BJ (cell line): ENCODE results near the gene COMMD4. TPM values are rescaled to one million over a fixed set of nuclear protein-coding genes. Genes with fewer than 3 reads are reported as not detected.
"Not testable (repeated sequence)": the region's sequence is repeated elsewhere in the genome, so short reads cannot be mapped to it uniquely, and the experiment has no call there.

Experiments
- CTCF ChIA-PET: fragments of 350-600 bp; formaldehyde crosslinking; extraction: SDS; loops from one replicate; lab custom pipeline; 2021; ENCODE audit warnings: antibody characterized with exemption, inconsistent platforms; lab: Yijun Ruan, JAX
- POLR2A ChIA-PET: fragments of 300-600 bp; sonication (Branson Sonifier 250); formaldehyde crosslinking; extraction: SDS; loops from one replicate; lab custom pipeline; 2021; ENCODE audit warnings: antibody characterized with exemption; lab: Charles Lee
- DNase-seq: peaks from one replicate; pipeline ENCODE4 v3.0.0-alpha.2; 2011; ENCODE audit warnings: low read depth
- H3K27me3 ChIP-seq: 2 replicates; pipeline ENCODE4 v1.6.0; 2011; ENCODE audit warnings: low read length; ENCODE audit not compliant: control insufficient read depth, insufficient read depth
- H3K36me3 ChIP-seq: 2 replicates; pipeline ENCODE4 v1.5.1; 2011; ENCODE audit warnings: low read length; ENCODE audit not compliant: control insufficient read depth, insufficient read depth
- H3K4me3 ChIP-seq: 2 replicates; pipeline ENCODE4 v1.5.1; 2011; ENCODE audit warnings: low read depth, mild to moderate bottlenecking, control low read depth, low read length
- CTCF ChIP-seq: IDR thresholded peaks from 2 replicates; pipeline ENCODE4 v1.5.1; 2011; ENCODE audit warnings: low read depth, mild to moderate bottlenecking, control low read depth, inconsistent platforms, low read length, moderate library complexity; ENCODE audit not compliant: insufficient read depth
- polyA minus RNA-seq: library from RNA; depleted of rRNA, polyadenylated mRNA; stranded (reverse); fragments of >200 nt; gene quantifications from 2 replicates; pipeline ENCODE4 v1.2.3, GENCODE V29; 2011; rRNA and poly(A)+ RNA removed
- polyA plus RNA-seq: library from polyadenylated mRNA; depleted of rRNA; stranded (reverse); fragments of >200 nt; gene quantifications from 2 replicates; pipeline ENCODE4 v1.2.3, GENCODE V29; 2011; rRNA removed

COMMD4 gene
- polyA plus RNA-seq (80.4 and 142 TPM in 2 replicates), polyA minus RNA-seq (21.9 and 25.7 TPM in 2 replicates)

GRCh38 chr15:75335705-75336355 is at the start of gene COMMD4:
Gene COMMD4 (plus strand): TSS chr15:75336063. CDS start chr15:75336090, 27 bp downstream.
- no peak for TF ChIP-seq CTCF
- Histone ChIP-seq H3K4me3 (peak within 1 kb of the TSS; percentile 85), H3K27me3 (no peaks in the 10 kb centered on the region), H3K36me3 (peaks cover 4% of the 10 kb centered on the region; the same call in 1 of the 2 replicates)
- ChIA-PET CTCF (interaction anchor here (0.8 kb wide), 1 partner anchor 32 kb away, joined by 3 read pairs; the partner anchor contains the start of gene MAN2C1), POLR2A (no interaction called here)
- DNase-seq = peak; percentile 37

- DNase-seq, H3K27me3 ChIP-seq, POLR2A ChIA-PET, CTCF ChIA-PET, H3K36me3 ChIP-seq, H3K4me3 ChIP-seq: not testable (repeated sequence)
Measured at GRCh38 chr15:75293660-75294059, 42.2 kb upstream of the COMMD4 start.

GRCh38 chr15:75298541-75299310 is 37.1 kb upstream of the COMMD4 start:
- H3K27me3 ChIP-seq, CTCF ChIA-PET, H3K36me3 ChIP-seq, POLR2A ChIA-PET, DNase-seq, H3K4me3 ChIP-seq: not testable (repeated sequence)

GRCh38 chr15:75299311-75299688 is 36.6 kb upstream of the COMMD4 start:
- POLR2A ChIA-PET, H3K4me3 ChIP-seq, CTCF ChIA-PET, H3K27me3 ChIP-seq, DNase-seq, H3K36me3 ChIP-seq: not testable (repeated sequence)
- TF ChIP-seq CTCF = peak; percentile 39

- CTCF ChIA-PET = interaction anchor here (0.6 to 1.6 kb wide), 3 partner anchors 8 to 271 kb away, joined by 3 to 6 read pairs (median 5); partner anchors contain the start of gene MAN2C1
- DNase-seq, H3K36me3 ChIP-seq, H3K4me3 ChIP-seq, H3K27me3 ChIP-seq, POLR2A ChIA-PET: not testable (repeated sequence)
Measured at GRCh38 chr15:75300026-75300425, 35.8 kb upstream of the COMMD4 start.

GRCh38 chr15:75302318-75302717 is 33.5 kb upstream of the COMMD4 start:
- TF ChIP-seq CTCF = no peak
- Histone ChIP-seq H3K27me3 (peaks cover 8% of the 10 kb centered on the region), H3K36me3 (no peaks in the 10 kb centered on the region), H3K4me3 (no peak overlapping the region)
- ChIA-PET POLR2A (no interaction called here), CTCF (no interaction called here)
- DNase-seq = no peak

- DNase-seq, POLR2A ChIA-PET, H3K4me3 ChIP-seq, H3K27me3 ChIP-seq, CTCF ChIA-PET, H3K36me3 ChIP-seq: not testable (repeated sequence)
Measured at GRCh38 chr15:75302753-75303152, 33.1 kb upstream of the COMMD4 start.
